NOMO-1 (cell line): Measurements from ENCODE around the gene PHRF1.

ENCODE experiments used
- DNase-seq, 2 experiments: peaks; one replicate each; lab custom pipeline; 2025; ENCODE audit not compliant: unreplicated experiment in 2 of 2; lab: John Stamatoyannopoulos, UW

Gene PHRF1

DNA sequence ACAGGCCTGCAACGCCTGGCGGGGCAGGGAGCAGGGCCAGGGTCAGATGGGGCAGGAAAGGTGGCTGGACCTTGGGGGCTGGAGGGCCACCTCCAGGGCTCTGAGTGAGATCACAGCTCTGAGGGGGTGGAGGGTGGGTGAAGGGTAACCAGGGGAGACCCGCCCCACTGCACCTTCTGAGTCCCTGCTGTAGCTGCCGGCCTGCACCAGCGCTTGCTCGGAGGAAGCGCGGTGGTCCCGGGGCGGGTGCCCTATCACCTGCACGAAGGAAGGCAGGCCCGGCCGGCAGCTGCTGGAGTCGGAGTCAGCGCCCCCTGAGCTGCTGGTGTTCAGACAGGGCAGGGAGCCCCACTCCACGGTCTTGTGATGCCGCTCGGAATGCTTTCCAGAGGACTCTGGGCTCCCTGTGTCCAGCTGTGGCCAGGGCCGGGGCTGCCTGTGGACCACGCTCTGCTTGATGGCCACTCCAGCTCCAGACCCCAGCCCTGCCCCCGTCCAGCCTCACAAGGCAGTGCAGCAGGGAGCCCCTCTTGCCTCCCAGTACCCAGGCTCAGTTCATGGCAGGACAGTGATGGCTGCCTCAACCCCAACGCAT is 19.5 kb upstream of the PHRF1 start:
- DNase-seq = no peak

DNA sequence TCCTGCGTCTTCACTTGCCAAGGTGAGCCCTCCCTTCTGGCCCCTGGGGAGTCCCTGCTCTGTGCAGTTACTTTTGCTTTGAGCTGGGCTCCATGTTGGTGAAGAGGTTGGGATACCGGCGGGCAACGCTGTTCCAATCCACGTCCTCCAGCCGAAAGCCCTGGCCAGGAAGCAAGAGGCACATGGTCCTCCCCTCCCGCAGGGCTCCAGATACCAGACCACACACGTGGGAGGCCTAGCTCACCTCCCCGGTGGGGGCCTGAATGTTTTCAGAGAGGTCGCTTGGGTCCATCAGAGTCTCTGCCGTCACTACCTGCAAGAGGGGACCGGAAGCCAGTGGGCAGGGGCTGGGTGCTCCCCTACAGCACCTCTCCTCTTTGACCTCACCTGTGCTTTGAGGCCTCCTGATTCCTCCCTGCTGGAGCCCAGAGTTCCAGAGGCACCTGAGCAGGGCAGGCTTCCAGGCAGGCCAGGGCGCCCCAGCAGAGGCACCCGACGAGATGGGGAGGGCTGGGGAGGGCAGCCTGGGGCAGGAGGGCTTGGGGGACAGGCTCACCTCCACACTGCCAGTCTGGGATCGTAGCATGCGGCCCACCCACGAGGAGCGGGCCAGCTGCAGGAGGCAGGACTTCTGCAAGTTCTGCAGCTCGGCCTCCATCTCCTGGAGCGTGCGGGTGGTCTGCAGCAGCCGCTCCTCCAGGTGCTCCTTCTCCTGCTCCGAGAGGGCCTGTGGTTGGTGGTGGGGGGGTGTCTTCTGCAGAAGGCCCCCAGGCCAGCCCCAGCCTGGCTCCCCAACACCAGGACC is 18.7 kb upstream of the PHRF1 start:
- DNase-seq = no peak

DNA sequence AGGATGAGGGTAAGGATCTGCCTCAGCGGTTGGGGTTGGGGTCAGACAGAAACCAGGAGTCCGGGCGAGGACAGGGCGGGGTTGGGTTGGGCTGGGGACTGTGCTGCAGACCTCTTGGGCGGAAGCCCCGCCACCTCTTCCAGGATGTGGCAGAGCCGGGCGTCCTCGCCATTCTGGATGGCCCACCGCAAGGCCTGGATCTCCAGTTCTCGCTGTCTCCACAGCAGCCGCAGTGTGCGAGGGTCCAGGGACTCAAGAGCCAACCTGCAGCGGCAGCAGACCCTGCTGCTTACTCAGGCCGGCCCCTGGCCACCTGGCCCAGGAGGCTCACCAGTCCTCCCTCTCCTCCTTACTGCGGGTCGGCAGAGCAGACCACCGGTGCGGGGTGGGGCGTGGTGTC is 17.8 kb upstream of the PHRF1 start:
- DNase-seq = no peak

DNA sequence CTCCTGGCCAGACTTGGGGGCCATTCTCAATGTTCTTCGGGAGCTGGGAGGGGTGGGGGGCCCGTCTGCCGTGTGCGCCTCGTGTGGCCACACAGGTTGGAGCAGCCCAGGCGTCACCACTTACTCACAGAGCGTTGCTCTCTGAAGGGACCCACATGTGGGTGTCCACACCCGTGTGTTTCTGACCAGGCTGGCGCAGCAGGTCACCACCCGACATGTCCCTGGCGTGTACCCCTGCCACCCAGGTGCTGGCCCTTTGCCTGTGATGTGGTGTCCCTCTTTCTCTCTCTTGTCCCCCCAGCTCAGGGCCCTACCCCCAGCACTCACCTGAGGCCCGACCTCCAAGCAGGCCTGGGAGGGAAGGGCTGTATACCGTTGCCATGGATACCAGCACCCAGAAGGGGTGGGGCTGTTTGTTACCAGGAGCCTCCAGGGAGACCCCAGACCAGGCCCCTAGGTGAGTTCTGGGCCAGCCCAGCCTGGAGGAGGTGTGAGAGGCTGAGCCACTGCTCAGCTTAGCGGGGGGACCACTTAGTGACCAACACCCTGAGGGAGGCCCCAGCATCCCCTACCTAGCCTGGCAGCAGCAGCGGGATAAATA is 17.1 kb upstream of the PHRF1 start:
- DNase-seq = no peak

DNA sequence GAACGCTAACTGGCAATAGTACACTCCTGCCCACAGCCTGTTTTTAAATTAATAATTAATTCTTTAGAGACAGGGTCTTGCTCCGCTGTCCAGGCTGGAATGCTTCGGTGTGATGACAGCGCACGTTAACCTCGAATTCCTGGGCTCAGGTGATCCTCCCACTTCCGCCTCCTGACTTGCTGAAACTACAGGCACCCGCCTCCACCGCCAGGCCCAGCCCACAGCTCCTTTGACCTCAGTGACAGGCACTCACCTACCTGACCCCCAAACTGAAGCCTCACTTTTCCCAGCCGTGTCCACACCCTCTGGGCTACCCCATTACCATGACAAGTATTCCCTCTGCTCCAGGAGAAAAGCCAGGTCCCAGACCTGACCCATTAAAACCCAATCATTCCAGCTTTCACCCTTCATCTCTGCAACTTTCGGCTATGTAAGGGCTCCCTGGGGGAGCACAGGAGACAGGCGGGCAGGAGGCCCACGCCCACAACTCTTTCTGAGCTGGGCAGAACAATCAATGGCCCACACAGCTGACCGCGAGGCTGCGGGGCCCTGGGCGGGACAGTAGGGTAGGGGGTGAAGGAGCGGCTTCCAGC is 16.5 kb upstream of the PHRF1 start:
- no peak for DNase-seq

DNA sequence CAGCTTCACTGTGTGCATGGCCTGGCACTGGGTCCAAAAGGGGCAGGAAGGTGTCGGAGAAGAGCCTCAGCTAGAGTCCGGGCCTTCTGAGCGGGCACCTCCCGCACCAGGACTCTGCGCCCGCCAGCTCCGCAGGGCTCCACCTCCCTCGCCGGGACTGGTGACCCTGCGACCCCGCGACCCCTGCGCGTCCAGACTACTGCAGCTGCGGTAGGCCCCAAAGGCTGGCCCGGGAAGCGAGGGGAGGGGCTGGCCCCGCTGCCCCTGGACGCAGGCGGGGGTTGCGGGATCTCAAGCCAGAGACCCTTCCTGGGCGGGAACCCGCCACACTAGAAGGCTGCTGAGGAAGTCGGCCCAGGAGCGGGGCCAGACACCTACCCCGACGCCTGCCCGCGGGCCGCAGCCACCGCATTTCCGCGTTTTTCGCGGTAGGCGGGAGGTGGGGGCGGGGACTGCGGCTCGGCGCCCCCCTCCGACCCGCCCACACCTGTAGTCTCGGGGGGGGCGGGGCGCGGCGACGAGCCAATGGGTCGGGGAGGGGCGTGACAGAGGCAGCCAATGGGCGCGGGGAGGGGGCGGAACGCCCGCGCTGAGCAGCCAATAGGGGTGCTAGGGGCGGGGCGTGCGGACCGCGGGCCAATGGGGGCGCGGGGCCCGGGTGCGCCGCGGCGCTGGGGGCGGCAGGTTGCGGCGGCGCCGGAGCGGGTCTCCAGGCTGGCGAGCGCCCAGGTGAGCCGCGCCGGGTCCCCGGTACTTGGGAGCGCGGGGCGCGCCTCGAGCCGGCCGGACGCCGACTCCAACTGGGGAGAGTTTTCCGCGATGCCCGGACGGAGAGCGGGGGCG is 15.7 kb upstream of the PHRF1 start, which contains the start of the genes LMNTD2 and RASSF7:
Gene LMNTD2 (minus strand): TSS at position 434 of the 843 bp plus-strand sequence. CDS start 22 bp downstream, at position 412.
Gene RASSF7 (plus strand): TSS at position 666 of the 843 bp plus-strand sequence. CDS start 799 bp downstream, outside the sequence.
- peak; percentile 87 to 93 for DNase-seq

DNA sequence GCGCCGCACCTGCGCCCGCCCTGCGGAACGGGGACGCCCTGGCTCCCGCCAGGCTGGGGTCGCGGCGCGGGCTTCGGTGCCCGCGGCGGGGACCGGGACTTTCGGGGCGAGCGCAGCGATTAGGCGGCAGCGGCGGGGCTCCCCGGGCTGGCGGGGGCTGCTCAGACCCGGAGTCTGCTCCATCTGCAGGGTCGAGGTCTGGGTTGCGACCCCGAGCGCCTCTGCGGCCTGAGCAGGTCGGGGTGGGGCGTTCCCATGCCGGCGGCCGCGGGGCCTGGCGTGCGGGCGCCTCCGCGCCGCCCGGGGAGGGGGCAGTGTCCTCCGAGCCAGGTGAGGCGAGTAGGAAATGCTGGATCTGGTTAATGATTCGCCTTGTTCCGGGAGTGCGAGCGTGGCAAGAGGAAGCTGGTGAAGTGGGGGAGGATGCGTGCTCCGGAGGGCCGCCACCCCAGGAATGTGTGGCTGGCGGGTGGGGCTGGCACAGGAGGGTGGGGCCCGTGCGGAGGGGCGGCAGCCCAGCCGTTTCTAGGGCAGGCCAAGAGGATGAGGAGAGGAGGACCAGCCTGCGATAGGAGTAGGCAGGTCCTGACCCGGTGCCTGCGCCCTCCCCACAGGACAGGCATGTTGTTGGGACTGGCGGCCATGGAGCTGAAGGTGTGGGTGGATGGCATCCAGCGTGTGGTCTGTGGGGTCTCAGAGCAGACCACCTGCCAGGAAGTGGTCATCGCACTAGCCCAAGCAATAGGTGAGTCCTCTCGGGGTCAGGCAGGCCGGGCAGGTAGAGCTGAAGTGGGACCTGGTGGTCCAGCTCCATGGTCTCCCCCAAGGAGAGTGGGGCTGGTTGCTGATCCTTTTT is 14.9 kb upstream of the PHRF1 start:
- peak; percentile 10 to 40 for DNase-seq

DNA sequence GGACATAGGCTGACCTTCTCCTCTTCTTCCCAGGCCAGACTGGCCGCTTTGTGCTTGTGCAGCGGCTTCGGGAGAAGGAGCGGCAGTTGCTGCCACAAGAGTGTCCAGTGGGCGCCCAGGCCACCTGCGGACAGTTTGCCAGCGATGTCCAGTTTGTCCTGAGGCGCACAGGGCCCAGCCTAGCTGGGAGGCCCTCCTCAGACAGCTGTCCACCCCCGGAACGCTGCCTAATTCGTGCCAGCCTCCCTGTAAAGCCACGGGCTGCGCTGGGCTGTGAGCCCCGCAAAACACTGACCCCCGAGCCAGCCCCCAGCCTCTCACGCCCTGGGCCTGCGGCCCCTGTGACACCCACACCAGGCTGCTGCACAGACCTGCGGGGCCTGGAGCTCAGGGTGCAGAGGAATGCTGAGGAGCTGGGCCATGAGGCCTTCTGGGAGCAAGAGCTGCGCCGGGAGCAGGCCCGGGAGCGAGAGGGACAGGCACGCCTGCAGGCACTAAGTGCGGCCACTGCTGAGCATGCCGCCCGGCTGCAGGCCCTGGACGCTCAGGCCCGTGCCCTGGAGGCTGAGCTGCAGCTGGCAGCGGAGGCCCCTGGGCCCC is 14.1 kb upstream of the PHRF1 start:
- DNase-seq = no peak

DNA sequence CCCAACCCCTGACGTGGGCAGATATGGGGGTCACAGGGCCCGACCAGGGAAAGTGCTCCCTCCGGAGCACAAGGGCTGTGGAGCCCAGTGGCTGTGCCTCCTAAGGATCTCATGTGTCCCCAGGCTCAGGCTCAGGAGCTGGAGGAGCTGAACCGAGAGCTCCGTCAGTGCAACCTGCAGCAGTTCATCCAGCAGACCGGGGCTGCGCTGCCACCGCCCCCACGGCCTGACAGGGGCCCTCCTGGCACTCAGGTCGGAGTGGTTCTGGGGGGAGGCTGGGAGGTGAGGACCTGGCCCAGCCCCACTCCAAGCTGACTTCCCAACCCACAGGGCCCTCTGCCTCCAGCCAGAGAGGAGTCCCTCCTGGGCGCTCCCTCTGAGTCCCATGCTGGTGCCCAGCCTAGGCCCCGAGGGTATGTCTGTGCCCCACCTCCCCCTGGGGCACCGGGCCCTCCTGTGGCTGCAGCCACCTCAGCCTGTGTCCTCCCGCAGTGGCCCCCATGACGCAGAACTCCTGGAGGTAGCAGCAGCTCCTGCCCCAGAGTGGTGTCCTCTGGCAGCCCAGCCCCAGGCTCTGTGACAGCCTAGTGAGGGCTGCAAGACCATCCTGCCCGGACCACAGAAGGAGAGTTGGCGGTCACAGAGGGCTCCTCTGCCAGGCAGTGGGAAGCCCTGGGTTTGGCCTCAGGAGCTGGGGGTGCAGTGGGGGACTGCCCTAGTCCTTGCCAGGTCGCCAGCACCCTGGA is 13.0 kb upstream of the PHRF1 start:
- DNase-seq = no peak

DNA sequence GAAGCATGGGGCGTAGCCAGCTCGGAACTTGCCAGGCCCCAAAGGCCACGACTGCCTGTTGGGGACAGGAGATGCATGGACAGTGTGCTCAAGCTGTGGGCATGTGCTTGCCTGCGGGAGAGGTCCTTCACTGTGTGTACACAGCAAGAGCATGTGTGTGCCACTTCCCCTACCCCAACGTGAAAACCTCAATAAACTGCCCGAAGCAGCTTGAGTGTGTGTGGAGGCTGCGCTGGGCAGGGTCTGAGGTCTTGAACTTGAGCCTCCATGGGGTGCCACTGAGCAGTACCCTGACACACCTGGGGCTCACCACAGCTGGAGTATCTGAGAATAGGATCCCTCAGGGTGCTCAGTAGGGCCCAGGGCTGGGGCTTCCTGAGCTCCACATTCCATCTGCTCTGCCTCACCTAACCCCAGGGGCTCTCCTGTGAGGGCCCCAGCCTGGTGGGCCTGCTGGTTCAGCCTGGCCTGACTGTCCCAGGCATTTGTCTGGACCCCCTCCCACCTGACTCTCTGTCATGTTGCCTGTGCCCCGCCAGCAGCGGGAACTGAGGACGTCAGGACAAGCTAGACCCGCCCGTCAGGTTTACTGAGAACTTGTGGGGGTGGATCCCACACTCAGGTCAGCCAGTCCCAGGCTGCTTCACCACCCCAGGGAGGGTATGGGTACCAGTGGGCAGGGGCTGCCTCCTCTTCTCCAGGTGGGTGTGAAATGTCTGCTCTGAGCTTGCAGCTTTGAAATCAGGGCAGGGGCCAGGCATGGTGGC is 12.3 kb upstream of the PHRF1 start:
- no peak for DNase-seq

DNA sequence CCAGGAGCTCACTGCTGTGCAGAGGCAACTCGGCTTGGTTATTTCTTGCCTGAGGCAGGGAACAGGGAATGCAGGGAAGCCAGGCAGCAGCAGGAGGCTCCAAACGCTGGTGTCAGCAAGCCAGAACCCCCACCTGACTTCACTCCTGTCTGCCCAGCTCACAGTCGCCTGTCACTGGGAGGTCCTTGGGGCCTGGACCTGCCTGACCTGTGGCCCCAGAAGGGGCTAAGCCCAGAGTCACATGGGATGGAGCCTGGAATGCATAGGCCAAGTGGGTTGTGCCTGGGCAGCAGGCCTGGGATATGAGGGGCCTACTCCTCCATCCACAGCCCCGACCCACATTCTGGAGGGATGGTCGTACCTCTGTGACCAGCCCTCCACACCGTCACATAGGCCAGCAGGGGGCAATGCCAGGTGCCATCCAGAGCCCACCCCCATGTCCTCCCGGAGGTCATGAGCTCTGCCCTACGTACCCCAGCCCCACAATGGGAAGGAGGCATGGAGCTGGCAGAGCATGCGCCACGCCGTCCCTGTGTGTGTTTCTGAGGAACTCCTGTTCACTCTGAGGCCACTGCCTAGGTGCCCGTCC is 10.3 kb upstream of the PHRF1 start:
- DNase-seq = no peak

DNA sequence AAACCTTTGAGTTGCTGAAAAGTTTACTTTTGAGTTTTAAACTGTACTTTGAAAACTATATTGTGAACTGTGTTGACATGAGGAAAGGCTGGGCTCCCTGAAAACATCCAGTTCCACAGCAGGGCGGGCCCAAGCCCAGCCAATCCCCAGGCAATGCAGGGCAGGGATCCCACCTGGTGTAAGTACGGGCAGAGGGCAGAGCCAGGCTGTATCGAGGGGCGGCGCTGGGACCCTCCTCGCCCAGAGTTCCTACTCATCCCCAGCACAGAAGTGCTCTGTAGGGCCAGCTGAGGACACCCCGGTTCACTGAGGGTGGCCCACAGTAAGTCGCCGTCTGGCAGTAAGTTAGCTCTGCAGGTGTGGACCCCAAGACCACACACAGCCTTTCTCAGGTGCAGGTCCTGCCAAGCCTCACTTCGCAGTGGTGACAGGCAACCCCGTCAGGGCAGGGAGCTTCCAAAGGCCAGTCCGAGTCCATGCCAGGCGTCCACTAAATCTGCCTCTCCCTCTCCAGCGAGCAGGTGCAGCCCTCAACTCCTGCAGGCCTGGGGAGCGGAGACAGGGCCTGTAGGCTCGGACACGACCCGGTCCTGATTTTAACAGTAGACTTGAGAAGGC is 9.2 kb upstream of the PHRF1 start:
- no peak for DNase-seq

DNA sequence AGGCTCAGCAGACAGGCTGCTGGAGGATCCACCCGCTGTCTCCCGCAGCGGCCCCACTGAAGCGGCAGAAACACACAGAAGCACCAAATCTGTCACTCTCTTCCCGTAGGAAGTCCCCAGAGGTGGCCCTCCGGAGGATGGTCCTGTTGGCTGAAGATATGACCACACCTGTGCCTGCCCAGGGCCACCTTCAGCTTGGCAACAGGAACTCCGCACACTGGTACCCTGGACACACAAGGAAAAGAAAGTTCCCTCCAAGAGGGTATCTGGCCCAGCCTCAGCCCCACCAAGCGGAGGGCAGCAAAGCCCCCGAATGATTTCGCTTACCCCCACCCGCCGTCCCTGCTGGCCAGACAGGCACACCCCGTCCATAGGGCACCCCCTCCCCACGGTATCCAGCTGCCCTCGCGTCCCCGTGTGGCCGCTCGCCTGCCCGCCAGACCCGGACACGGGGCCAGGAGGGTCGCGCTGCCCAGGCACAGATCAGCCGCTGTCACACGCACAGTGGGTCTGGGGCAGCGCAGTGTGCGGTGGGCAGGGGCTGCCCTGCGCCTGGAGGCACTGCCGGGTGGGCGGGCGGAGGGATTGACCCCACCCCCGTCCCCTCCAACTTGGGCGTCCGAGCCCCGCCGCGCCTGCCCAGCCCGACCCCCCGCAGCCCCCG is 8.5 kb upstream of the PHRF1 start:
- DNase-seq = no peak

DNA sequence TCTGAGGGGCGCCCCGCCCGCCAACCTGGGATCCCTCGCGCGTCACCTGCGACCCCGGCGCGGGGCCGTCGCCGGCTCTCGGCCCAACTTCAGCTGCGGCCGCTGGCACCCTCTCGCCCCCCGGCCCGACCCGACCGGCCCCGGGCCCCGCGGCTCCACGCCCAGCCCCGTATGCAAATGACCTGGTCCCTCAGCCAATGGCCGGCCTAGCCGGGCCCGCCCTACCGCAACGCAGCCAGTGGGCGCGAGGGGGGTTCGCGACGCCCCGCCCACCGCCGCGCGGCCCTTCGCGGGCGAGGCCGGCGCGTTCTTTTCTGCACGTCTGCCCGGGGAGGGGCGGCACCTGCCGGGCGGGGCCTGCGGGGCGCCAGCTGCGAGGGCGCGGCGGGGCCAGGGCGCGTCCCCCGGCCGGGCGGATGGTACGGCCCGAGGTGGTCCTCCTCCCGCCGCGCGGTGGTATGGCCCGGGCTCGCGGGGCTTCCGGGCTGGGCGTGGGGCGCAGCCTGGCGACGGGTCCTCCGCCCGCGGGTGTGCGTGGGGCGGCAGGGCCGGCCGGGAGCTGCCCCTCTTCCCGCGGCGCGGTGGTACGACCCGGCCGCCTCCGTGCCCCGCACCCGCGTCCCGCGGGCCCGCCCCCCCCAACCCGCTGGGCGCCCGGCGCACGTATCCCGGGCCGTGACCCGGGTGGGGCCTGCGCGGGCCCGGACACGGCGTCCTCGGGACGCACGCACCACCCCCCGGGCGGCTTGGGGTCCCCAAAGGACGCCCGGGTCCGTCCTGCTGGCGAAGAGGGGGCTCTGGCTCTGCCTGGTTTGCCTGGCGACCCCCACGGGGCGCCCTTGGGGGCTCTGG is 7.7 kb upstream of the PHRF1 start:
- DNase-seq = peak; percentile 91 to 98

DNA sequence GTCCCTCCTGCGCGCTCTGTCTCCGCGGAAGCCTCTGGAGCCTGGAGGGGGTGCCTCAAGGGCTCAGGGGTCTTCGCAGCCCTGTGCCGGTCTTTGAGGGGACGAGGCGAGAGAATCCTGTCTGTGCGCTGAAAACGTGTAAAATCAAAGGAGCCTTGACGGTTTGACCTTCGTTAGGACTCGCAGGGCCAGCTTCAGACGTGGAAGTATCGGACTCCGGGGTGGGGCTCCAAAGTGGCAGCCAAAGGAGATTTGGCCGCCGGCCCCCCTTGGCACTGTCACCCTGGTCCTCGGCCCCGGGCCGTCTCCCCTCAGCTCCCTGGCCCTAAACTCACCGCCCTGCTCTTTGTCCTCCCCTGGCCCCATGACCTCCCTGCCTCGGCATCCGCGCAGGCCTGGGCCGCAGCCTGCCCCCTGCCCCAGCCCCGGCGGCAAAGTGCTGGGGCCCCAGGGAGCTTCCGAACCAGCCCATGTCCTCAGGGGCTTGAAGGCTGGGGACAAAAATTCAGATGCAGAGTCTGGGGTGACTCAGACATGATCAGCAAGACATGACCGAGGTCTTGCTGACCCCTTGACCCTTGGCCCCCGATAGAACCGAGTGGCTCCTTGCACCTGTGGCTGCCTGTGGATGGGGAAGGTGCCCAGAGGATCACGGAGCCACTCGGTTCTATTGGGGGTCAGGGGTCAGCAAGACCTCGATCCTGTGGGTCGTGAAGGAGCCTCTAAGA is 6.9 kb upstream of the PHRF1 start:
- DNase-seq = no peak
